Pancreas (tissue), 10 donors: ENCODE results near the gene ZNF850. TPM values are rescaled to one million over a fixed set of nuclear protein-coding genes. Genes with fewer than 3 reads are reported as not detected.
"Not testable (repeated sequence)": the region's sequence is repeated elsewhere in the genome, so short reads cannot be mapped to it uniquely, and the experiment has no call there.

ENCODE experiments used
- ATAC-seq, 4 donors: fragments of 200-7000 bp; cut with Tn5 transposase; one replicate each; pipeline versions ENCODE4 v1.8.0 to v1.9.1; 2020; ENCODE audit warnings: mild to moderate bottlenecking in 4 of 4, moderate library complexity in 4 of 4
- DNase-seq, 6 donors: peaks; one replicate each; pipeline ENCODE4 v3.0.0-alpha.2; 2020
- FAIRE-seq: peaks from 2 replicates; lab custom pipeline; 2012; peaks lifted over from hg19 to GRCh38; lab: Jason Lieb, UNC
- H3K27ac ChIP-seq, 4 donors: fragments of 200-600 bp; sonication (generic); 1 replicate in 3 of 4; 2 replicates in 1 of 4; pipeline versions ENCODE4 v1.5.0 to v1.8.0; 2020
- H3K27me3 ChIP-seq, 4 donors: fragments of 200-600 bp; one replicate each; pipeline ENCODE4 v1.8.0; 2021
- H3K36me3 ChIP-seq, 3 donors: fragments of 200-600 bp; sonication (generic) in 1 of 3; one replicate each; pipeline versions ENCODE4 v1.5.0 to v1.8.0; 2020 to 2021
- H3K4me1 ChIP-seq, 3 donors: fragments of 200-600 bp; one replicate each; pipeline ENCODE4 v1.8.0; 2021
- H3K4me3 ChIP-seq, 4 donors: fragments of 200-600 bp; sonication (generic) in 2 of 4; one replicate each; pipeline versions ENCODE4 v1.5.0 to v1.8.0; 2020 to 2021
- H3K9me3 ChIP-seq, 4 donors: fragments of 200-600 bp; one replicate each; pipeline ENCODE4 v1.8.0; 2021
- WGBS, 2 donors: extraction: QIAGEN DNeasy Blood & Tissue Kit; methylation state at CpG; one replicate each; pipeline ENCODE4 v1.1.7; 2013; 5-methylcytosine and 5-hydroxymethylcytosine counted together
- intact Hi-C, 3 donors: fragments of 100-400 bp; cut with DNase I; formaldehyde crosslinking; loops; one replicate each; pipeline versions ENCODE4 v1.11.1 to v1.14.2; 2022
- polyA plus RNA-seq, 2 donors: library from polyadenylated mRNA; stranded (reverse); fragments of 200-250 nt; gene quantifications; one replicate each; pipeline ENCODE4 v1.2.3, GENCODE V29; 2013
- total RNA-seq, 6 donors: library from RNA; stranded (reverse); fragmentation: NEBNext Ultra II Directional in 4 of 6; extraction: Animal tissue kit (Norgen Biotek cat#: 25700) in 4 of 6; gene quantifications; one replicate each; pipeline versions ENCODE4 v1.2.1 to v1.2.4, GENCODE V29; 2021 to 2023
- TF ChIP-seq, protein P1 (sequence below), 4 donors: fragments of 200-600 bp; sonication (generic) in 3 of 4; IDR thresholded peaks; one replicate each; pipeline versions ENCODE4 v1.5.0 to v1.8.0; 2021; ENCODE audit warnings: antibody characterized with exemption in 4 of 4
- donor health status: healthy with polysubstance abuse.
- donor health status: DM: no; HTN: no; CAD: no; lungs with moderate emphysema.
- donor health status: DM: no; HTN: no; CAD: no.
- donor health status: control.
- donor health status: control.
- donor health status: Bipolar disorder and iron deficiency.
- donor health status: DM: yes; HTN: yes; CAD: no.
- donor health status: DM: no; HTN: no; CAD: no.
- donor health status: DM: no; HTN: no; CAD: no.
- donor health status: DM: yes; HTN: yes; CAD: no.

ZNF850 gene
- total and polyA plus RNA-seq, 8 donors = 0.34 to 2.4 (median 1.4) TPM

DNA sequence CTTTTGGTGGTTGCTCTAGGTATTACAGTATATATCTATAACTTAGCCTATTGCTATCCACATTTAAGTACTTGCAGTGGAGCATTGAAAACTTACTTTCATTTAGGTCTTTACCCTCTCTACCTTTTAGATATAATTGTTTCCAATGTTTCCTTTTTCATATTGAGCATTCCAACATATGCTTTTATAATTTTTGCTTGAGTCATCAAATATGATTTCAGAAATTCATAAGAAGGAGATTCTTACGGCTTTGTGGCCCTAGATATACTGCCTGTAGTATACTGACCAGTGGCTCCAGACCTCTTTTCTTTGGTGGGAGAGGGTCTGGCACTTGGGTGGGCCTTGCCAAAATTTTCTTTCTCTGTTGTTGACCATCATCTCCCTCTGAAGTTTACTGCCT is 32.8 kb upstream of the ZNF850 start:
- Histone ChIP-seq H3K36me3 (peaks cover 0 to 17% (median 5%) of the 10 kb centered on the region in 3 donors), H3K27me3 (no peaks in the 10 kb centered on the region), H3K9me3 (no peaks in the 10 kb centered on the region), H3K27ac (no peak overlapping the region), H3K4me1 (no peaks in the 10 kb centered on the region), H3K4me3 (no peak overlapping the region)
- intact Hi-C loops = no loop called here
- TF ChIP-seq, protein P1, sequence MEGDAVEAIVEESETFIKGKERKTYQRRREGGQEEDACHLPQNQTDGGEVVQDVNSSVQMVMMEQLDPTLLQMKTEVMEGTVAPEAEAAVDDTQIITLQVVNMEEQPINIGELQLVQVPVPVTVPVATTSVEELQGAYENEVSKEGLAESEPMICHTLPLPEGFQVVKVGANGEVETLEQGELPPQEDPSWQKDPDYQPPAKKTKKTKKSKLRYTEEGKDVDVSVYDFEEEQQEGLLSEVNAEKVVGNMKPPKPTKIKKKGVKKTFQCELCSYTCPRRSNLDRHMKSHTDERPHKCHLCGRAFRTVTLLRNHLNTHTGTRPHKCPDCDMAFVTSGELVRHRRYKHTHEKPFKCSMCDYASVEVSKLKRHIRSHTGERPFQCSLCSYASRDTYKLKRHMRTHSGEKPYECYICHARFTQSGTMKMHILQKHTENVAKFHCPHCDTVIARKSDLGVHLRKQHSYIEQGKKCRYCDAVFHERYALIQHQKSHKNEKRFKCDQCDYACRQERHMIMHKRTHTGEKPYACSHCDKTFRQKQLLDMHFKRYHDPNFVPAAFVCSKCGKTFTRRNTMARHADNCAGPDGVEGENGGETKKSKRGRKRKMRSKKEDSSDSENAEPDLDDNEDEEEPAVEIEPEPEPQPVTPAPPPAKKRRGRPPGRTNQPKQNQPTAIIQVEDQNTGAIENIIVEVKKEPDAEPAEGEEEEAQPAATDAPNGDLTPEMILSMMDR (IDR thresholded peaks at IDR 0.05) = peak in 1 of 4 donors; percentile 16
- ATAC-seq = no peak
- FAIRE-seq = no peak
- no peak for DNase-seq
- 92 to 98% methylated on average over 1 of the region's 1 CpG for WGBS, 2 donors

DNA sequence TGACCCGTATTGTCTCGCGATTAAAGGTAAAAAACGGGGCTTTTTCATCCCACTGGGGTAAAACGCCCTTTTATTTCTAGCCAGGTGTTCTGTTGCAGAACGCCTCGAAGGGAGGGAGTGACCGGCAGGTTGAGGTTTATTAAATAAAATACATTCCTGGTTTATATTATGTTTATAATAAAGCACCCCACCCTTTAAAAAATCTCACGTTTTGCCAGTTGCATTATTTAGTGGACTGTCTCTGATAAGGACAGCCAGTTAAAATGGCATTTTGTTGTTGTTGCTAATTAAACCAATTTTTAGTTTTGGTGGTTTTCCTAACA is 25.1 kb upstream of the ZNF850 start:
- intact Hi-C loops = no loop called here
- Histone ChIP-seq H3K27ac (peak overlapping the region in 3 of 4 donors; percentile 39 to 76 (median 59)), H3K36me3 (peaks cover 0 to 12% (median 5%) of the 10 kb centered on the region in 3 donors), H3K9me3 (no peaks in the 10 kb centered on the region), H3K4me3 (peak overlapping the region; percentile 30 to 89 (median 70)), H3K4me1 (peaks cover 0 to 6% (median 0%) of the 10 kb centered on the region in 3 donors), H3K27me3 (no peaks in the 10 kb centered on the region)
- no peak for DNase-seq
- FAIRE-seq = no peak
- no peak for ATAC-seq
- TF ChIP-seq, protein P1 (IDR thresholded peaks at IDR 0.05) = no peak
- 0 to 2% methylated on average over 9 of the region's 9 CpGs for WGBS, 2 donors

DNA sequence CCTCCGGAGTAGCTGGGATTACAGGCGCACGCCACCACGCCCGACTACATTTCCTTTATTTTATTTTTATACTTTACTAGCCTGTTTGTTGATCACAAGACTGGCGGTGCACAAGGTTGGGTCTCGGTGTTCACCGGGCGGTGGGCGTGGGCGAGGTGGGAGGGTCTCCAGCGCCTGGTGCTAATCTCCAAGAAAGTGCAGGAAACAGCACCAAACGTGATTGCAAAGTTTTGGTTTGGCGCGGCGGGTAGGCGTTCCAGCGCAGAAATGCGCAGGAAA is 24.0 kb upstream of the ZNF850 start:
- TF ChIP-seq, protein P1 (IDR thresholded peaks at IDR 0.05) = no peak
- Histone ChIP-seq H3K27me3 (no peaks in the 10 kb centered on the region), H3K4me1 (peaks cover 0 to 6% (median 0%) of the 10 kb centered on the region in 3 donors), H3K9me3 (no peaks in the 10 kb centered on the region), H3K27ac (peak overlapping the region in 3 of 4 donors; percentile 53 to 76 (median 59)), H3K36me3 (peaks cover 0 to 5% (median 0%) of the 10 kb centered on the region in 3 donors), H3K4me3 (peak overlapping the region; percentile 30 to 89 (median 70))
- 6 to 16% methylated on average over 19 of the region's 19 CpGs for WGBS, 2 donors
- DNase-seq (no peak), FAIRE-seq (no peak), ATAC-seq (no peak)
- intact Hi-C loops = no loop called here

DNA sequence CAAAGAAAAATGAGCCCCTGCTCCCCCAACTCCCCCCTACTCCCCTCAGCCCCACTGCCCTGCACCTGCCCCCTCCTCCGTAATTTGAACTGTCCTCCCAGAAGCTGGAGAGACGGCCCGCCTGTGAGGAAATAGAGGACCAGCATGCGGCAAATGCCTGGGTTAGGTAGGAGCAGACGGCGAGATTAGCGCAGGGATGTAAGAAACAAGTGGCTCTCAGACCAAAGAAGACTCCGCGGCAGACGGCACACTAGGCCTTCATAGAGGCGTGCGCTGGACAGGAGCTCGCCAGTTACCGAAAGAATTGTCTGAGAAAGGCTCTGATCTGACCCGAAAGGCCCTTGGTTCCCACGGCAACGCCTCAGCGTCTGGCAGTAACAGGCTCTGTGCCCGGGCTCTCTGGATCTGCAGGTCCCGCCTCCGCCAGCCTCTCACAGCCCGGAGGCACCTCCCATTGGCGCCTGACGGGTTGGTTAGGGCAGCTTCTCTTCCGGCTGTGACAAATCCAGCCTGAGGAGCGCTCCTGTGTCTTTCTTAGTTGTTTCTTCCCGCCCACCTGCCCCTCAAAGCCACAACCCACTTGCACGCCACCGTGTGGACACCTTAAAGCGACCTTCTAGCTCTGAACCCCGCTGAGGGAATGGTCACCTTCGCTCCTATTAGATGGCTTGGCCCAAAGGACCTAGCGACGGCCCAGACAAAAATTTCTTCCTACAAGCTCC is 19.0 kb upstream of the ZNF850 start:
- H3K4me3 ChIP-seq, H3K27me3 ChIP-seq, intact Hi-C loops, FAIRE-seq, H3K27ac ChIP-seq, H3K4me1 ChIP-seq, H3K9me3 ChIP-seq, H3K36me3 ChIP-seq: not testable (repeated sequence)
- DNase-seq (peak in 4 of 6 donors; percentile 29 to 58 (median 37)), ATAC-seq (peak; percentile 94 to 100 (median 98))
- WGBS, 2 donors = 3 to 5% methylated on average over 29 to 33 of the region's 34 CpGs

DNA sequence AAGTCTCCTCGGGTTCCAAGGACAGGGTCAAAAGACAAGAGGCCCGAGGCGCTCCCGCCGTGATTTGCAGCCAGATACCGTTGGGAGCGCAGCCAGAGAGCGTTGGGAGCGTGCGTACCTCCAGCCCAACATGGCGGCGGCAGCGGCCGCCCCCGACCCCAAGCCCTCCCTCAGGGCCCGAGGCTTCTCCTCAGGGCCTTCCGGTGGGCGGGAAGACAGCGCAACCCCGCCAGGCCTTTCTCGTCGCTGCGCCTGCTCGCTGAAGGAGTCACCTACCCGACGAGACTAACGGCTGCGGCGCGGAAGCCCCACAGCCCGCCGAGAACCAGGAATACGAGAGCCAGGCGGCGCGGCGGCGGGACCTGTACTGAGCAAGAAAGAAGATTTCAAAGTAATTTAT is 3.2 kb upstream of the ZNF850 start:
- Histone ChIP-seq H3K4me1 (peaks cover 0 to 8% (median 3%) of the 10 kb centered on the region in 3 donors), H3K27ac (peak overlapping the region in 2 of 4 donors; percentile 4 to 46), H3K36me3 (no peaks in the 10 kb centered on the region), H3K4me3 (peak overlapping the region in 2 of 4 donors; percentile 14), H3K9me3 (no peaks in the 10 kb centered on the region), H3K27me3 (no peaks in the 10 kb centered on the region)
- peak in 3 of 6 donors; percentile 11 to 54 (median 36) for DNase-seq
- TF ChIP-seq, protein P1 (IDR thresholded peaks at IDR 0.05) = no peak
- ATAC-seq = peak in 1 of 4 donors; percentile 24
- no peak for FAIRE-seq
- 9 to 16% methylated on average over 38 of the region's 38 CpGs for WGBS, 2 donors
- intact Hi-C loops = no loop called here
